PC-3 (cell line): ENCODE data around the gene SP3. TPM values are rescaled to one million over a fixed set of nuclear protein-coding genes. Genes with fewer than 3 reads are reported as not detected.
A peak's percentile ranks its signal among the peaks of the same experiment; 100 is the strongest.

Experiments used
- ATAC-seq: fragments of 200-7000 bp; cut with Tn5 transposase; 2 replicates; pipeline ENCODE4 v1.9.1; 2020; ENCODE audit warnings: mild to moderate bottlenecking, moderate library complexity
- BruUV-seq: library from RNA; stranded (reverse); fragments of 400-500 nt; replicated peaks from 2 replicates; lab custom pipeline; 2021; lab: Mats Ljungman, UMichigan
- CTCF ChIA-PET: fragments of 300-600 bp; sonication (Branson Sonifier 250); formaldehyde crosslinking; loops from one replicate; lab custom pipeline; 2022; ENCODE audit warnings: antibody characterized with exemption; lab: Charles Lee
- POLR2A ChIA-PET: fragments of 300-600 bp; sonication (Branson Sonifier 250); formaldehyde crosslinking; loops from one replicate; lab custom pipeline; 2022; ENCODE audit warnings: antibody characterized with exemption; ENCODE audit not compliant: unreplicated experiment; lab: Charles Lee
- DNase-seq: peaks from one replicate; pipeline ENCODE4 v3.0.0-alpha.2; 2015
- H2AFZ ChIP-seq: fragments of 300-600 bp; sonication (generic); 2 replicates; pipeline ENCODE4 v1.6.0; 2016; ENCODE audit warnings: antibody characterized with exemption, low read length
- H3F3A ChIP-seq: fragments of 300-600 bp; sonication (generic); one replicate; pipeline ENCODE4 v1.6.0; 2017; ENCODE audit warnings: antibody characterized with exemption, low read length, control low read depth, mild to moderate bottlenecking; ENCODE audit not compliant: unreplicated experiment
- H3K27ac ChIP-seq: fragments of 300-600 bp; sonication (generic); 2 replicates; pipeline ENCODE4 v1.5.1; 2016; ENCODE audit warnings: mild to moderate bottlenecking, low read length
- H3K27me3 ChIP-seq: fragments of 300-600 bp; sonication (generic); 2 replicates; pipeline ENCODE4 v1.6.1; 2016; ENCODE audit warnings: low read length, mixed read lengths
- H3K36me3 ChIP-seq: fragments of 300-600 bp; sonication (generic); 2 replicates; pipeline ENCODE4 v1.6.1; 2016; ENCODE audit warnings: low read depth, mixed run types, low read length, mixed read lengths
- H3K4me1 ChIP-seq: fragments of 300-600 bp; sonication (generic); 2 replicates; pipeline ENCODE4 v1.5.1; 2016; ENCODE audit warnings: low read length; ENCODE audit not compliant: insufficient read depth
- H3K4me2 ChIP-seq: fragments of 300-600 bp; sonication (generic); 2 replicates; pipeline ENCODE4 v1.6.0; 2016; ENCODE audit warnings: low read length
- H3K4me3 ChIP-seq: fragments of 300-600 bp; sonication (generic); 2 replicates; pipeline ENCODE4 v1.5.1; 2016; ENCODE audit warnings: mild to moderate bottlenecking, low read length, mixed read lengths
- H3K79me2 ChIP-seq: fragments of 300-600 bp; sonication (generic); 2 replicates; pipeline ENCODE4 v1.6.1; 2017; ENCODE audit warnings: low read length, mixed read lengths
- H3K9ac ChIP-seq: fragments of 300-600 bp; sonication (generic); 2 replicates; pipeline ENCODE4 v1.6.0; 2016; ENCODE audit warnings: mild to moderate bottlenecking, low read length
- H3K9me2 ChIP-seq: fragments of 300-600 bp; sonication (generic); replicated peaks from 2 replicates; pipeline ENCODE4 v1.6.1; 2016; ENCODE audit warnings: mixed run types, low read length, mixed read lengths
- H3K9me3 ChIP-seq: fragments of 300-600 bp; sonication (generic); 2 replicates; pipeline ENCODE4 v1.6.1; 2016; ENCODE audit warnings: low read length, mixed read lengths
- H4K20me1 ChIP-seq: fragments of 300-600 bp; sonication (generic); 2 replicates; pipeline ENCODE4 v1.6.1; 2016; ENCODE audit warnings: low read length, mixed read lengths
- CTCF ChIP-seq: fragments of 300-600 bp; sonication (generic); conservative IDR thresholded peaks from 2 replicates; pipeline ENCODE4 v1.5.1; 2017; ENCODE audit warnings: antibody characterized with exemption, low read depth, mild to moderate bottlenecking, low read length
- EZH2 ChIP-seq: fragments of 300-600 bp; sonication (generic); IDR thresholded peaks from one replicate; pipeline ENCODE4 v1.6.1; 2017; ENCODE audit warnings: antibody characterized with exemption, mild to moderate bottlenecking, low read length; ENCODE audit not compliant: unreplicated experiment
- EZH2phosphoT487 ChIP-seq: fragments of 300-600 bp; sonication (generic); IDR thresholded peaks from 2 replicates; pipeline ENCODE4 v1.6.1; 2018; ENCODE audit warnings: mild to moderate bottlenecking, antibody characterized with exemption, low read length, borderline replicate concordance
- intact Hi-C: fragments of 100-400 bp; cut with micrococcal nuclease; formaldehyde crosslinking; loops from 2 replicates; pipeline ENCODE4 v1.9.0; 2023
- total RNA-seq: library from RNA; depleted of rRNA; stranded (reverse); fragments of >200 nt; gene quantifications from 2 replicates; pipeline ENCODE4 v1.2.3, GENCODE V29; 2014

Gene SP3
- total RNA-seq, 1 experiment from 2014 or later, result 117 TPM

- Histone ChIP-seq H3K9me2 (no peaks in the 10 kb centered on the region), H3F3A (no peaks in the 10 kb centered on the region), H3K36me3 (no peaks in the 10 kb centered on the region), H3K27me3 (no peaks in the 10 kb centered on the region), H3K27ac (no peak overlapping the region), H3K79me2 (no peaks in the 10 kb centered on the region), H2AFZ (no peak overlapping the region), H3K9ac (no peak overlapping the region), H3K9me3 (no peaks in the 10 kb centered on the region), H3K4me3 (no peak overlapping the region), H4K20me1 (no peaks in the 10 kb centered on the region), H3K4me2 (no peak overlapping the region), H3K4me1 (no peaks in the 10 kb centered on the region)
- ChIA-PET POLR2A (no interaction called here), CTCF (no interaction called here)
- no peak for ATAC-seq
- intact Hi-C loops, result no loop called here
- BruUV-seq, result no TSS peak
- no peak for DNase-seq
- TF ChIP-seq EZH2phosphoT487, result no peak
- no peak for TF ChIP-seq CTCF
- no peak for TF ChIP-seq EZH2
Measured at GRCh38 chr2:173866874-173867618, 98.1 kb downstream of the SP3 start.

GRCh38 chr2:173865971-173866873 is 99.0 kb downstream of the SP3 start:
- Histone ChIP-seq H3K79me2 (no peaks in the 10 kb centered on the region), H3K9me3 (no peaks in the 10 kb centered on the region), H3K9ac (no peak overlapping the region), H3K27me3 (no peaks in the 10 kb centered on the region), H3F3A (no peaks in the 10 kb centered on the region), H3K36me3 (no peaks in the 10 kb centered on the region), H3K4me1 (no peaks in the 10 kb centered on the region), H3K4me2 (no peak overlapping the region), H2AFZ (no peak overlapping the region), H4K20me1 (no peaks in the 10 kb centered on the region), H3K27ac (no peak overlapping the region), H3K4me3 (no peak overlapping the region), H3K9me2 (no peaks in the 10 kb centered on the region)
- ChIA-PET CTCF (no interaction called here), POLR2A (no interaction called here)
- ATAC-seq (no peak), DNase-seq (peak; percentile 31)
- TF ChIP-seq EZH2phosphoT487 (no peak), CTCF (no peak), EZH2 (no peak)
- no TSS peak for BruUV-seq
- intact Hi-C loops, result no loop called here
